IMR-90 (cell line): Measurements from ENCODE around the gene PABPC1L. TPM values are rescaled to one million over a fixed set of nuclear protein-coding genes. Genes with fewer than 3 reads are reported as not detected.

Source experiments
- ATAC-seq: fragments of 200-7000 bp; cut with Tn5 transposase; 2 replicates; pipeline ENCODE4 v1.9.1; 2020; ENCODE audit warnings: low read depth, mild to moderate bottlenecking, moderate library complexity
- BruUV-seq: library from RNA; stranded (reverse); fragments of 400-500 nt; replicated peaks from 2 replicates; lab custom pipeline; 2021; lab: Mats Ljungman, UMichigan
- CTCF ChIA-PET: fragments of 300-600 bp; formaldehyde crosslinking; extraction: SDS; loops from one replicate; lab custom pipeline; 2021; ENCODE audit warnings: antibody characterized with exemption; lab: Yijun Ruan, JAX
- POLR2A ChIA-PET: fragments of 300-600 bp; sonication (Branson Sonifier 250); formaldehyde crosslinking; loops from one replicate; lab custom pipeline; 2022; ENCODE audit warnings: antibody characterized with exemption; ENCODE audit not compliant: unreplicated experiment; lab: Charles Lee
- DNase-seq: peaks from one replicate; pipeline ENCODE4 v3.0.0; 2013
- H2AFZ ChIP-seq: replicated peaks from 2 replicates; pipeline ENCODE3; 2013; ENCODE audit warnings: low read length, mild to moderate bottlenecking; ENCODE audit not compliant: poor library complexity
- H2AK5ac ChIP-seq: 2 replicates; pipeline ENCODE4 v1.6.1; 2013; ENCODE audit warnings: low read depth, low read length, inconsistent platforms
- H2AK9ac ChIP-seq: replicated peaks from 2 replicates; pipeline ENCODE3; 2013; ENCODE audit warnings: mild to moderate bottlenecking, low read depth, low read length, moderate library complexity; ENCODE audit not compliant: poor library complexity
- H2BK120ac ChIP-seq: 2 replicates; pipeline ENCODE4 v1.6.1; 2013; ENCODE audit warnings: low read depth, low read length, inconsistent platforms
- H2BK15ac ChIP-seq: 3 replicates; pipeline ENCODE4 v1.6.1; 2013; ENCODE audit warnings: low read depth, low read length, inconsistent platforms
- H2BK20ac ChIP-seq: 2 replicates; pipeline ENCODE4 v1.6.1; 2013; ENCODE audit warnings: low read depth, mild to moderate bottlenecking, inconsistent platforms, low read length, moderate library complexity
- H2BK5ac ChIP-seq: 2 replicates; pipeline ENCODE4 v1.6.1; 2013; ENCODE audit warnings: mild to moderate bottlenecking, low read depth, low read length, inconsistent platforms; ENCODE audit not compliant: poor library complexity, severe bottlenecking
- H3K14ac ChIP-seq: replicated peaks from 2 replicates; pipeline ENCODE4 v1.6.1; 2013; ENCODE audit warnings: low read depth, low read length, inconsistent platforms
- H3K18ac ChIP-seq: 2 replicates; pipeline ENCODE4 v1.6.1; 2013; ENCODE audit warnings: low read depth, low read length, control low read depth
- H3K23ac ChIP-seq: 2 replicates; pipeline ENCODE4 v1.6.1; 2013; ENCODE audit warnings: low read depth, low read length, inconsistent platforms
- H3K27ac ChIP-seq: 2 replicates; pipeline ENCODE4 v1.5.1; 2013; ENCODE audit warnings: mild to moderate bottlenecking, control low read depth, low read length; ENCODE audit not compliant: insufficient read depth
- H3K27me3 ChIP-seq: 2 replicates; pipeline ENCODE4 v1.6.1; 2013; ENCODE audit warnings: low read length; ENCODE audit not compliant: control insufficient read depth, insufficient read depth
- H3K36me3 ChIP-seq: 2 replicates; pipeline ENCODE4 v1.6.1; 2013; ENCODE audit warnings: low read length, mixed read lengths; ENCODE audit not compliant: control insufficient read depth, insufficient read depth
- H3K4ac ChIP-seq: 2 replicates; pipeline ENCODE4 v1.6.1; 2013; ENCODE audit warnings: low read depth, low read length, inconsistent platforms
- H3K4me1 ChIP-seq: 2 replicates; pipeline ENCODE4 v1.6.1; 2013; ENCODE audit warnings: low read length, mixed read lengths; ENCODE audit not compliant: control insufficient read depth, insufficient read depth
- H3K4me2 ChIP-seq: 2 replicates; pipeline ENCODE4 v1.6.1; 2013; ENCODE audit warnings: low read depth, mild to moderate bottlenecking, control low read depth, low read length, moderate library complexity
- H3K4me3 ChIP-seq: 2 replicates; pipeline ENCODE4 v1.5.1; 2013; ENCODE audit warnings: low read depth, mild to moderate bottlenecking, control low read depth, low read length, moderate library complexity; ENCODE audit not compliant: insufficient read depth
- H3K56ac ChIP-seq: 2 replicates; pipeline ENCODE4 v1.6.1; 2013; ENCODE audit warnings: low read length, inconsistent platforms; ENCODE audit not compliant: insufficient read depth; ENCODE audit errors: extremely low read depth
- H3K79me1 ChIP-seq, 2 experiments: 2 replicates each; pipeline ENCODE4 v1.6.1; 2013; ENCODE audit warnings: low read length in 2 of 2, inconsistent platforms in 1 of 2, low read depth in 1 of 2
- H3K9ac ChIP-seq: 2 replicates; pipeline ENCODE4 v1.6.1; 2013; ENCODE audit warnings: low read depth, low read length, control low read depth
- H3K9me1 ChIP-seq: 2 replicates; pipeline ENCODE4 v1.6.1; 2013; ENCODE audit warnings: low read length, inconsistent platforms; ENCODE audit not compliant: insufficient read depth
- H3K9me3 ChIP-seq: 2 replicates; pipeline ENCODE4 v1.6.1; 2013; ENCODE audit warnings: low read length; ENCODE audit not compliant: control insufficient read depth, insufficient read depth
- H4K20me1 ChIP-seq: 2 replicates; pipeline ENCODE4 v1.6.1; 2013; ENCODE audit warnings: low read length, inconsistent platforms; ENCODE audit not compliant: insufficient read depth
- H4K5ac ChIP-seq: 2 replicates; pipeline ENCODE4 v1.6.1; 2013; ENCODE audit warnings: mild to moderate bottlenecking, low read depth, low read length, control low read depth
- H4K8ac ChIP-seq, 2 experiments: 2 replicates each; pipeline ENCODE4 v1.6.1; 2013; ENCODE audit warnings: low read depth in 2 of 2, low read length in 2 of 2, control low read depth in 1 of 2, inconsistent platforms in 1 of 2
- H4K91ac ChIP-seq: 2 replicates; pipeline ENCODE4 v1.6.1; 2013; ENCODE audit warnings: low read depth, low read length, inconsistent platforms; ENCODE audit not compliant: insufficient read depth
- BHLHE40 ChIP-seq: fragments of 150-350 bp; IDR thresholded peaks from 2 replicates; pipeline ENCODE4 v1.6.1; 2016; ENCODE audit warnings: mild to moderate bottlenecking, low read depth, low read length
- MAZ ChIP-seq: IDR thresholded peaks from 2 replicates; pipeline ENCODE4 v1.6.1; 2012; ENCODE audit warnings: low read depth, mild to moderate bottlenecking, low read length, improper control_type of control experiment, moderate library complexity, borderline replicate concordance
- MXI1 ChIP-seq: IDR thresholded peaks from 2 replicates; pipeline ENCODE4 v1.6.1; 2012; ENCODE audit warnings: low read depth, mild to moderate bottlenecking, low read length, moderate library complexity, borderline replicate concordance
- NFE2L2 ChIP-seq: fragments of 150-350 bp; IDR thresholded peaks from 2 replicates; pipeline ENCODE4 v1.6.1; 2016; ENCODE audit warnings: low read depth, mild to moderate bottlenecking, low read length
- WGBS, 2 experiments: methylation state at CpG; one replicate each; pipeline versions ENCODE4 v1.1.5 to v1.1.7; 2013; ENCODE audit warnings: missing lambda C conversion rate in 2 of 2; ENCODE audit not compliant: insufficient read length in 1 of 2; ENCODE audit errors: extremely low coverage in 2 of 2; 5-methylcytosine and 5-hydroxymethylcytosine counted together
- dilution Hi-C: fragments of 300-500 bp; cut with HindIII; formaldehyde crosslinking; loops from one replicate; pipeline ENCODE4 v1.14.3; 2018; ENCODE audit warnings: low sequenced_read_pairs; ENCODE audit not compliant: unreplicated experiment
- in situ Hi-C: fragments of 300-500 bp; cut with MboI; formaldehyde crosslinking; loops from 3 replicates; pipeline ENCODE4 v1.14.3; 2019; ENCODE audit warnings: low sequenced_read_pairs, inconsistent platforms, mixed read lengths
- intact Hi-C: fragments of 100-400 bp; cut with micrococcal nuclease; formaldehyde crosslinking; loops from 2 replicates; pipeline ENCODE4 v1.10.0; 2022
- polyA plus RNA-seq, 3 experiments: library from polyadenylated mRNA; depleted of rRNA; stranded (reverse); fragments of >200 nt; gene quantifications; 2 replicates each; pipeline ENCODE4 v1.2.3, GENCODE V29; 2012; ENCODE audit warnings: low replicate concordance in 1 of 3
- total RNA-seq: library from RNA; depleted of rRNA; stranded (reverse); fragments of >200 nt; gene quantifications from 2 replicates; pipeline ENCODE4 v1.2.3, GENCODE V29; 2012
- TF ChIP-seq, protein P1 (sequence below): fragments of 150-350 bp; IDR thresholded peaks from 2 replicates; pipeline ENCODE4 v1.6.1; 2017; ENCODE audit warnings: mild to moderate bottlenecking, antibody characterized with exemption, low read length, low read depth
- TF ChIP-seq, protein P2 (sequence below): fragments of 150-350 bp; IDR thresholded peaks from 2 replicates; pipeline ENCODE4 v1.6.1; 2016; ENCODE audit warnings: low read depth, mild to moderate bottlenecking, low read length, moderate library complexity, borderline replicate concordance

PABPC1L gene
- total and polyA plus RNA-seq, 2 of the 4 experiments (the other 2 are of a cell fraction): 6.1 to 82.4 TPM

DNA sequence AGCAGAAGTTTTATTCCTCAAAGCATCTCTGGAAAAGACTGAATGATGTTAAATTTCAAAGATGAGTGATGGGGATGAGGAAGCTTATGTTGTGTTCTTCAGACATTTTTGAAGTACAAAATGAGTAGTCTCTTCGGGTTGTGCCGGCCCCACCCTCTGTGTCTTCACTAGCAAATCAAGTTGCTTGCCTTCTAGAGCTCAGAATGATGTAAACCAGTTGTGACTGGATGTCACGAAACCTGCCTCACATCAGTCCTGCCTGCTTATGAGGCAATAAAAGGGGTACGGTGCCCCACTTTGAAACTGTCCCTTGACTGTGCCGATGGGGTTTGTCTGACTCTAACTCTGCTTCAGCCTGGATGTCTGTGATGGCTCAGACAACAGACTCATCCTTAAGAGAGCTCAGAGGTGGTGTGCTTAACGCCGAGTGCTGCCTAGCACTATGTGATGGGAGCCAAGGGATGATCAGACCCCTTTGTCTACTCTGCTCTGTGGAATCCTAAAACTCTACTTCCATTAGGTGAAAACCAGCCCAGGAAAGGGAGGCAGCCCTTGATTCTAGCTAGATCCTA is 31.3 kb downstream of the PABPC1L start:
- Histone ChIP-seq H3K4ac (no peak overlapping the region), H3K4me3 (no peak overlapping the region), H3K14ac (no peak overlapping the region), H3K9me1 (peaks cover 6% of the 10 kb centered on the region; the same call in 1 of the 2 replicates), H2AK5ac (no peak overlapping the region), H4K5ac (no peak overlapping the region), H3K27me3 (no peaks in the 10 kb centered on the region), H3K27ac (no peak overlapping the region), H3K36me3 (peaks cover 48% of the 10 kb centered on the region), H4K8ac (no peak overlapping the region), H2BK15ac (no peak overlapping the region), H3K23ac (no peak overlapping the region), H2AFZ (no peak overlapping the region), H2BK5ac (no peak overlapping the region), H3K4me1 (no peaks in the 10 kb centered on the region), H3K56ac (no peak overlapping the region), H2BK20ac (no peak overlapping the region), H3K9me3 (no peaks in the 10 kb centered on the region), H2AK9ac (no peak overlapping the region), H2BK120ac (no peak overlapping the region), H3K18ac (no peak overlapping the region), H3K9ac (no peak overlapping the region), H3K79me1 (peaks cover 0 to 8% of the 10 kb centered on the region in 2 experiments; a peak in 1 of 4 replicates), H3K4me2 (no peak overlapping the region), H4K91ac (no peak overlapping the region), H4K20me1 (no peaks in the 10 kb centered on the region)
- dilution Hi-C loops (no loop called here), in situ Hi-C loops (no loop called here), intact Hi-C loops (no loop called here)
- ATAC-seq (no peak), DNase-seq (no peak)
- WGBS, 2 experiments: 100% methylated on average over 1 of the region's 7 CpGs; no CpG with 5 or more reads in 1 of the 2 experiments
- TF ChIP-seq MAZ (no peak), MXI1 (no peak), NFE2L2 (no peak), BHLHE40 (no peak)
- TF ChIP-seq, protein P1, sequence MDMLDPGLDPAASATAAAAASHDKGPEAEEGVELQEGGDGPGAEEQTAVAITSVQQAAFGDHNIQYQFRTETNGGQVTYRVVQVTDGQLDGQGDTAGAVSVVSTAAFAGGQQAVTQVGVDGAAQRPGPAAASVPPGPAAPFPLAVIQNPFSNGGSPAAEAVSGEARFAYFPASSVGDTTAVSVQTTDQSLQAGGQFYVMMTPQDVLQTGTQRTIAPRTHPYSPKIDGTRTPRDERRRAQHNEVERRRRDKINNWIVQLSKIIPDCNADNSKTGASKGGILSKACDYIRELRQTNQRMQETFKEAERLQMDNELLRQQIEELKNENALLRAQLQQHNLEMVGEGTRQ: no peak
- TF ChIP-seq, protein P2, sequence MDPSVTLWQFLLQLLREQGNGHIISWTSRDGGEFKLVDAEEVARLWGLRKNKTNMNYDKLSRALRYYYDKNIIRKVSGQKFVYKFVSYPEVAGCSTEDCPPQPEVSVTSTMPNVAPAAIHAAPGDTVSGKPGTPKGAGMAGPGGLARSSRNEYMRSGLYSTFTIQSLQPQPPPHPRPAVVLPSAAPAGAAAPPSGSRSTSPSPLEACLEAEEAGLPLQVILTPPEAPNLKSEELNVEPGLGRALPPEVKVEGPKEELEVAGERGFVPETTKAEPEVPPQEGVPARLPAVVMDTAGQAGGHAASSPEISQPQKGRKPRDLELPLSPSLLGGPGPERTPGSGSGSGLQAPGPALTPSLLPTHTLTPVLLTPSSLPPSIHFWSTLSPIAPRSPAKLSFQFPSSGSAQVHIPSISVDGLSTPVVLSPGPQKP: no peak
- CTCF ChIA-PET: interaction anchor here (0.9 kb wide), 1 partner anchor 352 kb away, joined by 3 read pairs; no protein-coding TSS in a partner anchor
- BruUV-seq: no TSS peak
- POLR2A ChIA-PET: no interaction called here
